Spleen (tissue), 11 donors: Measurements from ENCODE around the gene SSNA1. TPM values are rescaled to one million over a fixed set of nuclear protein-coding genes. Genes with fewer than 3 reads are reported as not detected.

ENCODE experiments used
- DNase-seq: peaks from one replicate; pipeline ENCODE4 v3.0.0-alpha.2; 2020
- H3K27ac ChIP-seq, 8 donors: fragments of 200-600 bp; sonication (generic) in 7 of 8; 1 replicate in 4 of 8; 2 replicates in 4 of 8; pipeline versions ENCODE4 v1.5.0 to v1.8.0; 2016 to 2021; ENCODE audit warnings: inconsistent platforms in 4 of 8, mild to moderate bottlenecking in 4 of 8, moderate library complexity in 1 of 8
- H3K27me3 ChIP-seq, 7 donors: fragments of 200-600 bp; sonication (generic) in 6 of 7; replicated peaks in 1 of 7; 1 replicate in 4 of 7; 2 replicates in 3 of 7; pipeline versions ENCODE4 v1.5.0 to v1.8.0; 2016 to 2021; ENCODE audit warnings: inconsistent platforms in 3 of 7, mild to moderate bottlenecking in 1 of 7
- H3K36me3 ChIP-seq, 6 donors: fragments of 200-600 bp; sonication (generic) in 5 of 6; 1 replicate in 4 of 6; 2 replicates in 2 of 6; pipeline versions ENCODE4 v1.5.0 to v1.8.0; 2016 to 2021; ENCODE audit warnings: inconsistent platforms in 2 of 6
- H3K4me1 ChIP-seq, 6 donors: fragments of 200-600 bp; sonication (generic) in 5 of 6; 1 replicate in 3 of 6; 2 replicates in 3 of 6; pipeline versions ENCODE4 v1.5.0 to v1.8.0; 2016 to 2021; ENCODE audit warnings: inconsistent platforms in 3 of 6
- H3K4me3 ChIP-seq, 8 donors: fragments of 200-600 bp; sonication (generic) in 7 of 8; 1 replicate in 4 of 8; 2 replicates in 4 of 8; pipeline versions ENCODE4 v1.5.0 to v1.8.0; 2016 to 2021; ENCODE audit warnings: inconsistent platforms in 4 of 8, mild to moderate bottlenecking in 4 of 8, moderate library complexity in 2 of 8
- H3K9me3 ChIP-seq, 8 donors: fragments of 200-600 bp; sonication (generic) in 7 of 8; 1 replicate in 4 of 8; 2 replicates in 4 of 8; pipeline versions ENCODE4 v1.5.0 to v1.8.0; 2016 to 2021; ENCODE audit warnings: inconsistent platforms in 4 of 8
- POLR2A ChIP-seq, 3 donors: fragments of 450-650 bp; IDR thresholded peaks; one replicate each; pipeline ENCODE4 v1.5.1; 2017; ENCODE audit warnings: antibody characterized with exemption in 3 of 3, mild to moderate bottlenecking in 1 of 3
- POLR2AphosphoS5 ChIP-seq, 3 donors: sonication (generic); formaldehyde crosslinking; IDR thresholded peaks; one replicate each; pipeline ENCODE4 v1.5.1; 2017; ENCODE audit warnings: antibody characterized with exemption in 3 of 3
- WGBS, 5 donors: extraction: QIAGEN DNeasy Blood & Tissue Kit in 3 of 5; methylation state at CpG; one replicate each; pipeline versions ENCODE4 v1.1.5 to v1.1.7; 2013 to 2018; 5-methylcytosine and 5-hydroxymethylcytosine counted together
- intact Hi-C: fragments of 100-400 bp; cut with DNase I; formaldehyde crosslinking; loops from one replicate; pipeline ENCODE4 v1.15.0; 2023; ENCODE audit warnings: low total_unique reads
- polyA plus RNA-seq, 3 donors: library from polyadenylated mRNA; stranded (reverse); fragments of 200-250 nt; gene quantifications; one replicate each; pipeline ENCODE4 v1.2.1, GENCODE V29; 2013
- total RNA-seq, 7 donors: library from RNA; depleted of rRNA in 3 of 7; stranded (reverse); fragments of >200 nt in 3 of 7; fragmentation: NEBNext Ultra II Directional in 4 of 7; extraction: Animal tissue kit (Norgen Biotek cat#: 25700) in 4 of 7; gene quantifications; one replicate each; pipeline versions ENCODE4 v1.1.0 to v1.2.1, GENCODE V29; 2016 to 2021
- TF ChIP-seq, protein P1 (sequence below), 11 experiments: fragments of 200-600 bp in 7 of 11; fragments of 450-650 bp in 4 of 11; sonication (generic) in 4 of 11; IDR thresholded peaks in 8 of 11; conservative IDR thresholded peaks in 3 of 11; 1 replicate in 7 of 11; 2 replicates in 4 of 11; pipeline versions ENCODE4 v1.4.0 to v1.8.0; 2016 to 2021; ENCODE audit warnings: antibody characterized with exemption in 11 of 11, inconsistent platforms in 4 of 11, mild to moderate bottlenecking in 1 of 11
- donor health status: healthy with polysubstance abuse.
- donor health status: DM: no; HTN: no; CAD: no; lungs with moderate emphysema.
- donor health status: DM: no; HTN: no; CAD: no.
- donor health status: Bipolar disorder and iron deficiency.
- donor health status: healthy.
- donor health status: DM: no; HTN: no; CAD: no.
- donor health status: DM: yes; HTN: yes; CAD: no.

Gene SSNA1
- total and polyA plus RNA-seq, 10 donors: 38.2 to 109 (median 48.0) TPM

GRCh38 chr9:137191691-137192447 lies 3.4 kb downstream of the SSNA1 start:
- H3K4me1 ChIP-seq: peaks cover 23 to 62% (median 34%) of the 10 kb centered on the region in 6 donors
- TF ChIP-seq POLR2A (IDR thresholded peaks at IDR 0.05) (no peak), POLR2AphosphoS5 (IDR thresholded peaks at IDR 0.05) (peak in 1 of 3 donors; percentile 33)
- TF ChIP-seq, protein P1, sequence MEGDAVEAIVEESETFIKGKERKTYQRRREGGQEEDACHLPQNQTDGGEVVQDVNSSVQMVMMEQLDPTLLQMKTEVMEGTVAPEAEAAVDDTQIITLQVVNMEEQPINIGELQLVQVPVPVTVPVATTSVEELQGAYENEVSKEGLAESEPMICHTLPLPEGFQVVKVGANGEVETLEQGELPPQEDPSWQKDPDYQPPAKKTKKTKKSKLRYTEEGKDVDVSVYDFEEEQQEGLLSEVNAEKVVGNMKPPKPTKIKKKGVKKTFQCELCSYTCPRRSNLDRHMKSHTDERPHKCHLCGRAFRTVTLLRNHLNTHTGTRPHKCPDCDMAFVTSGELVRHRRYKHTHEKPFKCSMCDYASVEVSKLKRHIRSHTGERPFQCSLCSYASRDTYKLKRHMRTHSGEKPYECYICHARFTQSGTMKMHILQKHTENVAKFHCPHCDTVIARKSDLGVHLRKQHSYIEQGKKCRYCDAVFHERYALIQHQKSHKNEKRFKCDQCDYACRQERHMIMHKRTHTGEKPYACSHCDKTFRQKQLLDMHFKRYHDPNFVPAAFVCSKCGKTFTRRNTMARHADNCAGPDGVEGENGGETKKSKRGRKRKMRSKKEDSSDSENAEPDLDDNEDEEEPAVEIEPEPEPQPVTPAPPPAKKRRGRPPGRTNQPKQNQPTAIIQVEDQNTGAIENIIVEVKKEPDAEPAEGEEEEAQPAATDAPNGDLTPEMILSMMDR (IDR thresholded peaks at IDR 0.05 in 8 of 11, conservative IDR thresholded peaks at IDR 0.05 in 3 of 11): no peak

GRCh38 chr9:137192448-137192780 lies 3.9 kb downstream of the SSNA1 start:
- 74 to 89% (median 79%) methylated on average over 10 of the region's 10 CpGs for WGBS, 5 donors
- peaks cover 0 to 32% (median 14%) of the 10 kb centered on the region in 6 donors for H3K36me3 ChIP-seq
- no peak overlapping the region for H3K4me3 ChIP-seq
- no peak for DNase-seq
- intact Hi-C loops: no loop called here
- no peaks in the 10 kb centered on the region for H3K9me3 ChIP-seq
- H3K4me1 ChIP-seq: peaks cover 18 to 62% (median 32%) of the 10 kb centered on the region in 6 donors
- peak overlapping the region in 1 of 8 donors; percentile 97 for H3K27ac ChIP-seq
- TF ChIP-seq POLR2A (IDR thresholded peaks at IDR 0.05): no peak
- TF ChIP-seq POLR2AphosphoS5 (IDR thresholded peaks at IDR 0.05): no peak
- TF ChIP-seq, protein P1 (IDR thresholded peaks at IDR 0.05 in 8 of 11, conservative IDR thresholded peaks at IDR 0.05 in 3 of 11): no peak
- no peaks in the 10 kb centered on the region for H3K27me3 ChIP-seq

More at GRCh38 chr9:137191691-137192447, 3.4 kb downstream of the SSNA1 start:
- peak overlapping the region in 2 of 8 donors; percentile 7 to 97 for H3K27ac ChIP-seq
- intact Hi-C loops: no loop called here
- H3K9me3 ChIP-seq: no peaks in the 10 kb centered on the region
- peaks cover 0 to 37% (median 16%) of the 10 kb centered on the region in 6 donors for H3K36me3 ChIP-seq
- no peak overlapping the region for H3K4me3 ChIP-seq
- no peaks in the 10 kb centered on the region for H3K27me3 ChIP-seq
- WGBS, 5 donors: 86 to 93% (median 87%) methylated on average over 5 to 22 of the region's 22 CpGs
- DNase-seq: no peak

DNA sequence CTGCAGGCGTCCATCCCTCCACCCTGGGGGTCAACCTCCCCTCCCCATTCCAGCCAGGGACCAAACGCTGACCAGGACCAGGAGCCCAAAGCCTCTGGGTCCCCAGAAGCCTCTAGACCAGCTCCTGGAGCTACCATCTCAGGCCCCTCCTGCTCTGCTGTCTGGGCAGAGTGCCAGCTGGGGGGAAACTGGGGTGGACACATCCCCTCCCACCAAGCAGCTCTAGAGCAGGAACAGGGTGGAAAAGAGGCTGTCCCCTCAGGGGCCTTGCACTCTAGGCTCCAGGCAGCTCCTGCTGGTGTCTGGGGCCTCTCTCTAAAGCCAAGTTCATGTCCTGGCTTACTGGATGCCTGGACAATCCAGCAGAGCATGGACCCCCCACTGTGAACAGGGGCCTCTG lies 4.4 kb downstream of the SSNA1 start:
- TF ChIP-seq POLR2AphosphoS5 (IDR thresholded peaks at IDR 0.05) (no peak), POLR2A (IDR thresholded peaks at IDR 0.05) (no peak)
- TF ChIP-seq, protein P1 (IDR thresholded peaks at IDR 0.05 in 8 of 11, conservative IDR thresholded peaks at IDR 0.05 in 3 of 11): no peak
- no peaks in the 10 kb centered on the region for H3K9me3 ChIP-seq
- H3K27me3 ChIP-seq: no peaks in the 10 kb centered on the region
- WGBS, 5 donors: 70 to 91% (median 87%) methylated on average over 2 of the region's 2 CpGs; no CpG with 5 or more reads in 1 of the 5 donors
- H3K4me1 ChIP-seq: peaks cover 13 to 62% (median 31%) of the 10 kb centered on the region in 6 donors
- no peak overlapping the region for H3K4me3 ChIP-seq
- no peak for DNase-seq
- peaks cover 0 to 30% (median 14%) of the 10 kb centered on the region in 6 donors for H3K36me3 ChIP-seq
- H3K27ac ChIP-seq: peak overlapping the region in 1 of 8 donors; percentile 97
- intact Hi-C loops: no loop called here

- no peak overlapping the region for H3K4me3 ChIP-seq
- H3K9me3 ChIP-seq: no peaks in the 10 kb centered on the region
- intact Hi-C loops: no loop called here
- peaks cover 0 to 30% (median 14%) of the 10 kb centered on the region in 6 donors for H3K36me3 ChIP-seq
- 77 to 93% (median 89%) methylated on average over 8 to 14 of the region's 14 CpGs for WGBS, 5 donors
- no peaks in the 10 kb centered on the region for H3K27me3 ChIP-seq
- DNase-seq: no peak
- no peak overlapping the region for H3K27ac ChIP-seq
- H3K4me1 ChIP-seq: peaks cover 13 to 66% (median 37%) of the 10 kb centered on the region in 6 donors
- TF ChIP-seq POLR2A (IDR thresholded peaks at IDR 0.05): no peak
These were observed 5.3 kb downstream of the SSNA1 start for GRCh38 chr9:137193771-137194170.
